Heart left ventricle (tissue), 16 donors: ENCODE measurements around the gene CLDN6. TPM values are rescaled to one million over a fixed set of nuclear protein-coding genes. Genes with fewer than 3 reads are reported as not detected.

Experiments used
- ATAC-seq, 4 donors: fragments of 200-7000 bp; cut with Tn5 transposase; one replicate each; pipeline ENCODE4 v1.9.1; 2020 to 2022; ENCODE audit warnings: moderate library complexity in 4 of 4, mild to moderate bottlenecking in 3 of 4, moderate number of reproducible peaks in 1 of 4
- DNase-seq, 5 donors: peaks; one replicate each; pipeline ENCODE4 v3.0.0-alpha.2; 2020
- H3K27ac ChIP-seq, 12 donors: fragments of 200-600 bp; sonication (generic) in 4 of 12; one replicate each; pipeline versions ENCODE4 v1.5.0 to v1.8.0; 2016 to 2022; ENCODE audit warnings: mild to moderate bottlenecking in 2 of 12
- H3K27me3 ChIP-seq, 9 donors: fragments of 200-600 bp; sonication (generic) in 2 of 9; one replicate each; pipeline versions ENCODE4 v1.5.1 to v1.8.0; 2016 to 2022; ENCODE audit warnings: mild to moderate bottlenecking in 3 of 9
- H3K36me3 ChIP-seq, 9 donors: fragments of 200-600 bp; sonication (generic) in 2 of 9; one replicate each; pipeline versions ENCODE4 v1.5.0 to v1.8.0; 2018 to 2022; ENCODE audit warnings: mild to moderate bottlenecking in 2 of 9
- H3K4me1 ChIP-seq, 12 donors: fragments of 200-600 bp; sonication (generic) in 4 of 12; one replicate each; pipeline versions ENCODE4 v1.5.0 to v1.8.0; 2016 to 2022; ENCODE audit warnings: mild to moderate bottlenecking in 3 of 12
- H3K4me3 ChIP-seq, 12 donors: fragments of 200-600 bp; sonication (generic) in 4 of 12; one replicate each; pipeline versions ENCODE4 v1.5.0 to v1.8.0; 2017 to 2022; ENCODE audit warnings: mild to moderate bottlenecking in 9 of 12, moderate library complexity in 4 of 12
- H3K9me3 ChIP-seq, 12 donors: fragments of 200-600 bp; sonication (generic) in 4 of 12; one replicate each; pipeline versions ENCODE4 v1.5.0 to v1.8.0; 2016 to 2022; ENCODE audit warnings: mild to moderate bottlenecking in 1 of 12
- POLR2A ChIP-seq, 2 donors: fragments of 450-650 bp; IDR thresholded peaks; one replicate each; pipeline ENCODE4 v1.6.1; 2017; ENCODE audit warnings: antibody characterized with exemption in 2 of 2, mild to moderate bottlenecking in 2 of 2, moderate library complexity in 2 of 2
- WGBS, 4 donors: extraction: QIAGEN DNeasy Blood & Tissue Kit in 2 of 4; methylation state at CpG; one replicate each; pipeline versions ENCODE4 v1.1.5 to v1.1.7; 2013 to 2018; 5-methylcytosine and 5-hydroxymethylcytosine counted together
- intact Hi-C, 10 donors: fragments of 100-400 bp; cut with DNase I; formaldehyde crosslinking; loops; one replicate each; pipeline versions ENCODE4 v1.11.1 to v1.14.2; 2022
- polyA plus RNA-seq, 2 donors: library from polyadenylated mRNA; stranded (reverse); fragments of 200-250 nt; gene quantifications; one replicate each; pipeline ENCODE4 v1.2.3, GENCODE V29; 2013
- total RNA-seq, 9 donors: library from RNA; depleted of rRNA in 2 of 9; stranded (reverse); fragments of >200 nt in 2 of 9; fragmentation: NEBNext Ultra II Directional in 3 of 9; extraction: Animal tissue kit (Norgen Biotek cat#: 25700) in 3 of 9; gene quantifications; one replicate each; pipeline versions ENCODE4 v1.1.0 to v1.2.4, GENCODE V29; 2016 to 2023
- TF ChIP-seq, protein P1 (sequence below), 12 donors: fragments of 200-600 bp; sonication (generic) in 4 of 12; IDR thresholded peaks; one replicate each; pipeline versions ENCODE4 v1.5.0 to v1.8.0; 2018 to 2022; ENCODE audit warnings: antibody characterized with exemption in 12 of 12, mild to moderate bottlenecking in 5 of 12
- donor health status: ischemic (EF 13 %, LVEDD 7.1; RV severe dilation, severe dysfunction).
- donor health status: healthy with polysubstance abuse.
- donor health status: DM: no; HTN: yes; CAD: no.
- donor health status: DM: no; HTN: no; CAD: no.
- donor health status: ischemic (EF 25% LVEDD 6.9; RV normal size, moderate dysfunction).
- donor health status: ischemic (EF 25% LVEDD 5.7; RV mildly dilated, moderate dysfunction).
- donor health status: healthy.
- donor health status: DM: yes; HTN: yes; CAD: no.
- donor health status: ischemic (EF 35%, LVEDD 5.7; RV mildly dilated, moderate dysfunction).
- donor health status: nonischemic (EF 11% LVEDD 7.7; RV severe dilation, severe dysfunction).
- donor health status: DM: yes; HTN: yes; CAD: no.
- donor health status: PGD.
- donor health status: ischemic (EF 29% LVEDD 5.4; RV normal size, mild dysfunction).
- donor health status: nonischemic (EF 23%, LVEDD 6.1; RV moderate dilation, normal function).

CLDN6 gene
- total and polyA plus RNA-seq, 11 donors = 0.04 TPM; not detected in 10

DNA sequence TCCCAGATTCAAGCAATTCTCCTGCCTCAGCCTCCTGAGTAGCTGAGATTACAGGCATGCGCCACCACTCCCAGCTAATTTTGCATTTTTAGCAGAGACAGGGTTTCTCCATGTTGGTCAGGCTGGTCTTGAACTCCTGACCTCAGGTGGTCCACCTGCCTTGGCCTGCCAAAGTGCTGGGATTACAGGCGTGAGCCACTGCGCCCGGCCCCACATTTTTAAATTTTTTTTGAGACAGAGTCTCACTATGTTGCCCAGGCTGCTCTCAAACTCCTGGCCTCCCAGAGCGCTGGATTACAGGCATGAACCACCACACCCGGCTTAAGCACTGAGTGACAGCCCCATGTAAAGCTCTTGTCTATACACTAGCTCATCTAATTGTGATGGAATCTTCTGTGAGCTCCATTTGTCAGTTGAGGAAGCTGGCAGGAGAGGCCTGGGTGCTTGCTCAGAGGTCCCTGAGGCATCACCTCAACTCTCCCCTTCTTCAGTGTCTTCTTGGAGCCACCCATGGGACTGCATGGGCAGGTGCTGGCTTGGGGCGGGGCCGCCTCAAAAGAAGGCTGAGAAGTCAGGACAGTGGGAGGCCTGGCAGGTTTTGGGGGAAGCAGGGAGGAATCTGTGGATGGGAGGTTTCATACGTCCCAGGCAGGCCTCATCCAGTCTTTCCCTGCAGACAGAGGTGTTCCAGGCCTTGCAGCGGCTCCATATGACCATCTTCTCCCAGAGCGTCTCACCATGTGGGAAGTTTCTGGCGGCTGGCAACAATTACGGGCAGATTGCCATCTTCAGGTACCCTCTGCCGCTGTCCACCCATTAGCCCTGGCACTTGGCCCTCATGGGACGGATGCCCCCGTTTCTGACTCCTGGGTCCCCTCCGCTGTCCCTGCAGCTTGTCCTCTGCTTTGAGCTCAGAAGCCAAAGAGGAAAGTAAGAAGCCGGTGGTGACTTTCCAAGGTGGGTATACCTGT is 7.3 kb upstream of the CLDN6 start:
- Histone ChIP-seq H3K36me3 (peaks cover 0 to 23% (median 19%) of the 10 kb centered on the region in 9 donors), H3K27ac (no peak overlapping the region), H3K27me3 (peaks cover 4 to 20% (median 15%) of the 10 kb centered on the region in 9 donors), H3K4me3 (no peak overlapping the region), H3K4me1 (peaks cover 13 to 71% (median 43%) of the 10 kb centered on the region in 12 donors), H3K9me3 (no peaks in the 10 kb centered on the region)
- peak in 1 of 5 donors; percentile 20 for DNase-seq
- TF ChIP-seq, protein P1, sequence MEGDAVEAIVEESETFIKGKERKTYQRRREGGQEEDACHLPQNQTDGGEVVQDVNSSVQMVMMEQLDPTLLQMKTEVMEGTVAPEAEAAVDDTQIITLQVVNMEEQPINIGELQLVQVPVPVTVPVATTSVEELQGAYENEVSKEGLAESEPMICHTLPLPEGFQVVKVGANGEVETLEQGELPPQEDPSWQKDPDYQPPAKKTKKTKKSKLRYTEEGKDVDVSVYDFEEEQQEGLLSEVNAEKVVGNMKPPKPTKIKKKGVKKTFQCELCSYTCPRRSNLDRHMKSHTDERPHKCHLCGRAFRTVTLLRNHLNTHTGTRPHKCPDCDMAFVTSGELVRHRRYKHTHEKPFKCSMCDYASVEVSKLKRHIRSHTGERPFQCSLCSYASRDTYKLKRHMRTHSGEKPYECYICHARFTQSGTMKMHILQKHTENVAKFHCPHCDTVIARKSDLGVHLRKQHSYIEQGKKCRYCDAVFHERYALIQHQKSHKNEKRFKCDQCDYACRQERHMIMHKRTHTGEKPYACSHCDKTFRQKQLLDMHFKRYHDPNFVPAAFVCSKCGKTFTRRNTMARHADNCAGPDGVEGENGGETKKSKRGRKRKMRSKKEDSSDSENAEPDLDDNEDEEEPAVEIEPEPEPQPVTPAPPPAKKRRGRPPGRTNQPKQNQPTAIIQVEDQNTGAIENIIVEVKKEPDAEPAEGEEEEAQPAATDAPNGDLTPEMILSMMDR (IDR thresholded peaks at IDR 0.05) = no peak
- no peak for TF ChIP-seq POLR2A (IDR thresholded peaks at IDR 0.05)
- 88 to 96% (median 94%) methylated on average over 8 to 18 of the region's 18 CpGs for WGBS, 4 donors
- no peak for ATAC-seq
- intact Hi-C loops = no loop called here

DNA sequence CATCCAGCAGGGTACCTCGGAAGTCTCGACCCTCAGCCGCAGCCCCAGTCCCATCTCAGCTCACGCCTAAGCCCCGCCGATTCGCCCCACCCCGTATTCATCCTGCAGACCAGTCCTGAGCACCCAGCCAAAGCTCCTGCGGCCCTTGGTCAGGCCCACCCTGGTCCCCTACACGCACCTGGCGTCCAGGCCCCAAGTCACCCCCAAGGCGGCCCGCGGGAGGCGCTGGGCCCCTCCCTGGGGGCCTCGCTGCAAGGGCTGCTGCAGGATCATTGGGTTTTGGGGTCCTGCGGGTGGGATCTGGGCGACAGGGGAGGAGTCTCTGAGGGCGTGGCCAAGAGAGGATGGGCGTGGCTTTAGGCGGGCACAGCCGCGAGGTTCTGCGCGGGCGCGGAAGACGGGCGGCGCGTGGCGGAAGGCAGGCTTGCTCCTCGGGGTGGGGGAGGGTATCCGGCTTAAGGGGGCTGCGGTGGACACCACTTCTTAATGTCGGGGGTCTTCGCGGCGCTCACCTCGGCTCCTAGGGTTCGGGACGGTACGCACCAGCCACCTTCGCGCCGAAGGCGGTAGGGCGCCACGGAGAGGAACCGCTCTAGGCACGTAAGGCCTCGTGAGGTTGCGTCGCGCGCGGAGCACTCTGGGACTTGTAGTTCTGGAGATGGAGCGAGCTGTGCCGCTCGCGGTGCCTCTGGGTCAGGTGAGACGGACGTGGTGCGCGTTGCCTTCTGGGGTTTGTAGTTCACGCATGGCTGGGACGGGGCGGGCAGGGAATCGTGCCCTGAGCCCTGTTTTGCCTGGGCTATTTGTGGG is 5.9 kb upstream of the CLDN6 start, which contains the start of the genes HCFC1R1 and THOC6:
HCFC1R1 (minus strand) TSS at position 274 of the 810 bp plus-strand sequence; CDS start at position 273, 1 bp downstream.
THOC6 (plus strand) TSS at position 367 of the 810 bp plus-strand sequence; CDS start at position 659, 292 bp downstream.
- H3K4me3 ChIP-seq = peak within 1 kb of the TSS; percentile 42 to 99 (median 76)
- DNase-seq (peak; percentile 95 to 99 (median 98)), ATAC-seq (peak; percentile 65 to 82 (median 81))
- H3K4me1 ChIP-seq = peaks cover 13 to 65% (median 44%) of the 10 kb centered on the region in 12 donors
- 1% methylated on average over 52 to 69 of the region's 69 CpGs for WGBS, 4 donors
- intact Hi-C loops = no loop called here
- H3K36me3 ChIP-seq = peaks cover 0 to 23% (median 19%) of the 10 kb centered on the region in 9 donors
- no peaks in the 10 kb centered on the region for H3K9me3 ChIP-seq
- peak within 1 kb of the TSS; percentile 82 to 100 (median 96) for H3K27ac ChIP-seq
- TF ChIP-seq, protein P1 (IDR thresholded peaks at IDR 0.05) = peak in 1 of 12 donors; percentile 10
- peak in 1 of 2 donors; percentile 75 for TF ChIP-seq POLR2A (IDR thresholded peaks at IDR 0.05)
- H3K27me3 ChIP-seq = peaks cover 0 to 6% (median 2%) of the 10 kb centered on the region in 9 donors

DNA sequence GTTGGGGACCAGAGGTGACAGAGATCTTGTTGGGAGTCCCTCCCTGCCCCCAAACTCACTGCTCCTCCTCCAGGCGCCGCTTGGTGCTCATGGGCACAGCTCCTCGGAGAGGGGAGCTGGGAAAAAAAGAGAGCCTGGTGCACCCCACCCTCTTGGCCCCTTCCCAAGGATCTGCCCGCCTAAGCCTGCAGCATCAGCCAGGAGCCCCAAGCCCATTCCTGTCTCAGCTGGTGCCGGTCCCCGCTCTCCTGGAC is 5.4 kb upstream of the CLDN6 start:
- intact Hi-C loops = no loop called here
- 10 to 32% (median 17%) methylated on average over 4 to 6 of the region's 6 CpGs for WGBS, 4 donors
- H3K9me3 ChIP-seq = no peaks in the 10 kb centered on the region
- DNase-seq = peak in 4 of 5 donors; percentile 57 to 80 (median 71)
- H3K4me3 ChIP-seq = peak overlapping the region; percentile 42 to 99 (median 76)
- peaks cover 0 to 23% (median 19%) of the 10 kb centered on the region in 9 donors for H3K36me3 ChIP-seq
- ATAC-seq = peak in 2 of 4 donors; percentile 0 to 1
- TF ChIP-seq, protein P1 (IDR thresholded peaks at IDR 0.05) = no peak
- no peak for TF ChIP-seq POLR2A (IDR thresholded peaks at IDR 0.05)
- peaks cover 0 to 7% (median 5%) of the 10 kb centered on the region in 9 donors for H3K27me3 ChIP-seq
- peak overlapping the region; percentile 82 to 100 (median 96) for H3K27ac ChIP-seq
- H3K4me1 ChIP-seq = peaks cover 13 to 62% (median 42%) of the 10 kb centered on the region in 12 donors
